ENCODE data around the gene MLLT3. TPM values are rescaled to one million over a fixed set of nuclear protein-coding genes. Genes with fewer than 3 reads are reported as not detected.
A peak's percentile ranks its signal among the peaks of the same experiment; 100 is the strongest.

Gene MLLT3
- total RNA-seq, 1 experiment from 2014 or later, result 21.6 TPM

- peak overlapping the region; percentile 77 for H3K27ac ChIP-seq
- peak overlapping the region; percentile 42; the same call in 1 of the 2 replicates for H3K4me2 ChIP-seq
- H4K20me1 ChIP-seq (ENCODE audit: insufficient read depth), result no peaks in the 10 kb centered on the region
- no peaks in the 10 kb centered on the region for H3K79me2 ChIP-seq (ENCODE audit: low read depth)
- H3K4me1 ChIP-seq (replicated peaks; ENCODE audit: insufficient read depth), result peaks cover 20% of the 10 kb centered on the region
- no peak for TF ChIP-seq EZH2 (IDR thresholded peaks at IDR 0.05; ENCODE audit: low read depth)
- no peak for TF ChIP-seq CTCF (conservative IDR thresholded peaks at IDR 0.05)
- no peaks in the 10 kb centered on the region for H3K9me3 ChIP-seq (ENCODE audit: insufficient read depth, low read depth)
- 0 out of 2 replicates have a peak, but pooled peaks cover 8% of the 10 kb centered on the region for H3F3A ChIP-seq (ENCODE audit: insufficient read depth, low read depth)
- intact Hi-C loops (cut with micrococcal nuclease; ENCODE audit: unreplicated experiment), result loop anchor here (2.0 to 10.0 kb wide), 5 partner anchors 37 to 171 kb away; partner anchors contain the start of genes FOCAD and MLLT3
- H3K4me3 ChIP-seq, result no peak overlapping the region
- BruUV-seq (replicated peaks), result no TSS peak
- H3K36me3 ChIP-seq (ENCODE audit: low read depth), result no peaks in the 10 kb centered on the region
- no peak overlapping the region for H2AFZ ChIP-seq
- ChIA-PET POLR2A (ENCODE audit: unreplicated experiment) (interaction anchor here (0.7 kb wide), 2 partner anchors 36 to 40 kb away, joined by 3 to 4 read pairs; no protein-coding TSS in a partner anchor), CTCF (no interaction called here)
- no peaks in the 10 kb centered on the region for H3K9me2 ChIP-seq (ENCODE audit: insufficient read depth)
- DNase-seq, result peak; percentile 37 to 38
- no peaks in the 10 kb centered on the region for H3K27me3 ChIP-seq (ENCODE audit: insufficient read depth, low read depth)
Measured at GRCh38 chr9:20513126-20513913, 109.0 kb downstream of the MLLT3 start.

GRCh38 chr9:20512636-20513035, 109.7 kb downstream of the MLLT3 start:
- intact Hi-C loops (cut with micrococcal nuclease; ENCODE audit: unreplicated experiment), result loop anchor here (2.0 to 10.0 kb wide), 5 partner anchors 38 to 172 kb away; partner anchors contain the start of genes FOCAD and MLLT3
- peak overlapping the region; percentile 77 for H3K27ac ChIP-seq
- H2AFZ ChIP-seq, result no peak overlapping the region
- H3K9me2 ChIP-seq (ENCODE audit: insufficient read depth), result no peaks in the 10 kb centered on the region
- H3K4me3 ChIP-seq, result no peak overlapping the region
- H3K4me1 ChIP-seq (replicated peaks; ENCODE audit: insufficient read depth), result peaks cover 20% of the 10 kb centered on the region
- no peak for DNase-seq
- H4K20me1 ChIP-seq (ENCODE audit: insufficient read depth), result no peaks in the 10 kb centered on the region
- H3F3A ChIP-seq (ENCODE audit: insufficient read depth, low read depth), result 0 out of 2 replicates have a peak, but pooled peaks cover 8% of the 10 kb centered on the region
- no peak for TF ChIP-seq EZH2 (IDR thresholded peaks at IDR 0.05; ENCODE audit: low read depth)
- no peak for TF ChIP-seq CTCF (conservative IDR thresholded peaks at IDR 0.05)
- H3K9me3 ChIP-seq (ENCODE audit: insufficient read depth, low read depth), result no peaks in the 10 kb centered on the region
- ChIA-PET POLR2A (ENCODE audit: unreplicated experiment) (interaction anchor here (0.7 kb wide), 2 partner anchors 36 to 41 kb away, joined by 3 to 4 read pairs; no protein-coding TSS in a partner anchor), CTCF (interaction anchor here (0.5 kb wide), 1 partner anchor 13 kb away, joined by 3 read pairs; no protein-coding TSS in a partner anchor)
- peak overlapping the region; percentile 42; the same call in 1 of the 2 replicates for H3K4me2 ChIP-seq
- no peaks in the 10 kb centered on the region for H3K36me3 ChIP-seq (ENCODE audit: low read depth)
- no peaks in the 10 kb centered on the region for H3K79me2 ChIP-seq (ENCODE audit: low read depth)
- H3K27me3 ChIP-seq (ENCODE audit: insufficient read depth, low read depth), result no peaks in the 10 kb centered on the region
- BruUV-seq (replicated peaks), result TSS peak; percentile 27

- Histone ChIP-seq H3K27ac (peak overlapping the region; percentile 77), H3K79me2 (ENCODE audit: low read depth) (no peaks in the 10 kb centered on the region), H4K20me1 (ENCODE audit: insufficient read depth) (no peaks in the 10 kb centered on the region), H3K36me3 (ENCODE audit: low read depth) (no peaks in the 10 kb centered on the region), H3K4me3 (no peak overlapping the region), H2AFZ (no peak overlapping the region), H3F3A (ENCODE audit: insufficient read depth, low read depth) (0 out of 2 replicates have a peak, but pooled peaks cover 8% of the 10 kb centered on the region), H3K4me2 (peak overlapping the region; percentile 42), H3K27me3 (ENCODE audit: insufficient read depth, low read depth) (no peaks in the 10 kb centered on the region), H3K4me1 (replicated peaks; ENCODE audit: insufficient read depth) (peaks cover 20% of the 10 kb centered on the region), H3K9me2 (ENCODE audit: insufficient read depth) (no peaks in the 10 kb centered on the region), H3K9me3 (ENCODE audit: insufficient read depth, low read depth) (no peaks in the 10 kb centered on the region)
- TF ChIP-seq EZH2 (IDR thresholded peaks at IDR 0.05; ENCODE audit: low read depth) (no peak), CTCF (conservative IDR thresholded peaks at IDR 0.05) (no peak)
- intact Hi-C loops (cut with micrococcal nuclease; ENCODE audit: unreplicated experiment), result loop anchor here (2.0 to 10.0 kb wide), 5 partner anchors 39 to 173 kb away; partner anchors contain the start of genes FOCAD and MLLT3
- BruUV-seq (replicated peaks), result no TSS peak
- CTCF ChIA-PET, result interaction anchor here (0.5 kb wide), 1 partner anchor 13 kb away, joined by 3 read pairs; no protein-coding TSS in a partner anchor
- POLR2A ChIA-PET (ENCODE audit: unreplicated experiment), result no interaction called here
- DNase-seq, result peak; percentile 49 to 80
Measured at GRCh38 chr9:20512106-20512505, 110.2 kb downstream of the MLLT3 start.
